Endothelial cell (in vitro differentiated cells): Measurements from ENCODE around the gene PCDHGB2. TPM values are rescaled to one million over a fixed set of nuclear protein-coding genes. Genes with fewer than 3 reads are reported as not detected.

Experiments
- DNase-seq: peaks from one replicate; pipeline ENCODE4 v3.0.0; 2021; ENCODE audit warnings: low spot score
- H3K27ac Mint-ChIP-seq: one replicate; pipeline ENCODE4 v1.8.0; 2021; ENCODE audit warnings: mixed read lengths, inconsistent platforms; ENCODE audit not compliant: unreplicated experiment
- H3K27me3 Mint-ChIP-seq: one replicate; pipeline ENCODE4 v1.8.0; 2021; ENCODE audit warnings: mild to moderate bottlenecking, moderate library complexity, mixed read lengths, inconsistent platforms; ENCODE audit not compliant: unreplicated experiment
- H3K36me3 Mint-ChIP-seq: one replicate; pipeline ENCODE4 v1.8.0; 2021; ENCODE audit warnings: mild to moderate bottlenecking, low read depth, mixed read lengths, inconsistent platforms; ENCODE audit not compliant: unreplicated experiment
- H3K4me1 Mint-ChIP-seq: one replicate; pipeline ENCODE4 v1.8.0; 2021; ENCODE audit warnings: mild to moderate bottlenecking, mixed read lengths, inconsistent platforms; ENCODE audit not compliant: unreplicated experiment
- H3K4me3 Mint-ChIP-seq: one replicate; pipeline ENCODE4 v1.8.0; 2021; ENCODE audit warnings: mild to moderate bottlenecking, mixed read lengths, inconsistent platforms; ENCODE audit not compliant: unreplicated experiment
- H3K9me3 Mint-ChIP-seq: one replicate; pipeline ENCODE4 v1.8.0; 2021; ENCODE audit warnings: mixed read lengths, inconsistent platforms; ENCODE audit not compliant: unreplicated experiment
- CTCF ChIP-seq: fragments of 200-600 bp; sonication (generic); IDR thresholded peaks from one replicate; pipeline ENCODE4 v1.5.0; 2021; ENCODE audit warnings: antibody characterized with exemption; ENCODE audit not compliant: unreplicated experiment
- total RNA-seq: library from RNA; stranded (reverse); fragmentation: NEBNext Ultra II Directional; extraction: Animal tissue kit (Norgen Biotek cat#: 25700); gene quantifications from one replicate; pipeline ENCODE4 v1.2.1, GENCODE V29; 2021; ENCODE audit not compliant: unreplicated experiment

The PCDHGB2 gene
- total RNA-seq, 1 donor from 2014 or later = 11.1 TPM

DNA sequence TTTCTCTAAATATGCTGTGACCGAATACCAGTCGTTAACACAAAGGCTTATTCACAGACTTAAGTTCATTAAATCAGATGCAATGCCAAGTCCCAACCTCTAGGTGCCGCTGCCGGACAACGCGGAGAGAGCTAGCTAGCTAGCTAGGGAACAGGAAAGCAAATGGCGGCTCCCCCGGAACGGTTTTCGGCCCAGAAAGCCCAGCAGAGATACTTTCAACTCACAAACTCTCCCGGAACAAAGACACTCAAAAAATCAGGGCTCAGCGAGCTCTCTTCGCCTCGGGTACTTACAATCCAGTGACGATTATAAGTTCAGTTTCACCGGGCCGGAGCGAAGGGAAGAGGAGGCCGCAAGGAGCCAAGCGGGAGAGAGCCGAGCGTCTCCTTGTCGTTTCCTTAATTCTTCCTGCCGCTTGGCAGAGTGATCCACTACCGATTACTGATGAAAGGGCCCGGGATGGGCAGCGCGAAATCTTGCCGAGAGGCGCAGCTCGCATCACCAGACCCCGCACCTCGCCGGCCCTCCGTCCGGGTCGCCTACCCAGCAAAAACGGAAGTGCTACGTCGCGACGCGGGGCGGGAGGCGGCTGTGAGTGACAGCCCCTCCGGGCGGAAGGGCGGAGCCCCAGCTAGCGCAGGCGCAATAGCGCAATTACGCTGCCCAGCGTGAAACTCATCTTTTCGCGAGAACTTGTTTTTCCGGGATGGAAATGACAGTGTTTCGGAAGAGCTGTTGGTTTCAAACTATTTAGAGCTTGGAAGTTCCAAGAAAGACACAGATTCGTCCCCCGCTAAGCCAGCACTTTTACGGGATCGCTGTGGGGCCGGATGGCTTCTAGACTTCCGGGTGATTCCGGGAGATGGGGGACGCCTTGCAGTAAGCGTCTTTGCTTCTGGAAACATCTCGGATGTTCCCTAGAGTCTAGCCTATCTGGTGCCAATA is 39.3 kb upstream of the PCDHGB2 start, which contains the start of gene TAF7:
Gene TAF7 (minus strand): TSS at position 560 of the 945 bp plus-strand sequence. CDS start 740 bp downstream, outside the sequence.
- H3K9me3 Mint-ChIP-seq = peaks cover 44% of the 10 kb centered on the region
- H3K36me3 Mint-ChIP-seq = peaks cover 44% of the 10 kb centered on the region

DNA sequence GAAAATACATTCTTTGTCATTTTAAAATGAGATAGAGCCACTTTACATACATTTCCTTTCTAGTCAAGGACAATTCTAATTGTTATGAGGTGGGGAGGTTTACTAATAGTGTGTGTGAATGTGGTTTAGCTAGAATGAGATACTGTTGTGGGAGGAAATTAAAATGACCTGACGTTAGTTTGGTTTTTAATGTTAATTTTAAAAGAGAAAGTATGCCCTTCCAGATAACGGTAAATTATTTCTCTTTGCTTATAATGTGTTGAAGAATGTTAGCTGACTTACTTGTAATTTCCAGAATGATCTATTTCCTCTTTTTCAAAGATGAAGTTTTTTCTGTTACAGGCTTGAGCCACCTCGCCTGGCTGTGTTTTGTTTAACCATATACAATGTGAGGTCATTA is 37.5 kb upstream of the PCDHGB2 start:
- H3K27me3 Mint-ChIP-seq = peaks cover 13% of the 10 kb centered on the region
- no peak overlapping the region for H3K4me3 Mint-ChIP-seq
- no peak overlapping the region for H3K27ac Mint-ChIP-seq
- DNase-seq = no peak
- no peak for TF ChIP-seq CTCF
- peaks cover 46% of the 10 kb centered on the region for H3K36me3 Mint-ChIP-seq
- H3K4me1 Mint-ChIP-seq = peaks cover 19% of the 10 kb centered on the region
- peaks cover 42% of the 10 kb centered on the region for H3K9me3 Mint-ChIP-seq

More for the DNA sequence above, 39.3 kb upstream of the PCDHGB2 start, which contains the start of gene TAF7:
- Mint-ChIP-seq H3K27me3 (peaks cover 8% of the 10 kb centered on the region), H3K4me1 (peaks cover 22% of the 10 kb centered on the region), H3K4me3 (peak within 1 kb of the TSS; percentile 98), H3K27ac (peak within 1 kb of the TSS; percentile 99)
- DNase-seq = peak; percentile 93
- peak; percentile 94 for TF ChIP-seq CTCF

GRCh38 chr5:141326088-141326854 is 33.5 kb upstream of the PCDHGB2 start:
- Mint-ChIP-seq H3K36me3 (peaks cover 18% of the 10 kb centered on the region), H3K27me3 (peaks cover 8% of the 10 kb centered on the region), H3K27ac (peak overlapping the region; percentile 92), H3K4me3 (peak overlapping the region; percentile 81), H3K4me1 (no peaks in the 10 kb centered on the region), H3K9me3 (peaks cover 17% of the 10 kb centered on the region)
- no peak for TF ChIP-seq CTCF
- peak; percentile 58 for DNase-seq

DNA sequence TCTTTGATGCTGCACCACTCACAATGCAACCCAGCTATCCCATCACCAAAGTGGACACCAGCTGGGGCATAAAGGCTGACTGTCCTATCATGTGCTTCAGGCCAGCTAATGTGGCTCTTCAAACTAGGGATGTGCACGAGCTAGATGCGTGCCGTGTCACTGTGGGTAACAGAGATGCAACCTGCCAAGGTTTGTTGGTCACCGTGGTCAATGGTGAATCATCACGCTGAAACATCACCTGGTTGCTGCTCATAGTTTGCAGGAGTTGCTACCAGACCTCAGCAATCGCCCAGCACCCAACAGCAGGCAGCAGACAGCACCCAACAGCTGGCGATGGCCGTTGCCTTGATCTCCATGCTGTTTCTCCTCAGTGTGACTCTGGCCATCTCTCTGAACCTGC is 31.6 kb upstream of the PCDHGB2 start:
- H3K4me3 Mint-ChIP-seq = no peak overlapping the region
- peaks cover 8% of the 10 kb centered on the region for H3K27me3 Mint-ChIP-seq
- H3K9me3 Mint-ChIP-seq = peaks cover 6% of the 10 kb centered on the region
- DNase-seq = no peak
- peaks cover 28% of the 10 kb centered on the region for H3K36me3 Mint-ChIP-seq
- no peaks in the 10 kb centered on the region for H3K4me1 Mint-ChIP-seq
- H3K27ac Mint-ChIP-seq = no peak overlapping the region
- TF ChIP-seq CTCF = no peak
